GM12864 (cell line): ENCODE results near the gene OSBPL3.
A peak's percentile ranks its signal among the peaks of the same experiment; 100 is the strongest.
"Not testable (repeated sequence)": the region's sequence is repeated elsewhere in the genome, so short reads cannot be mapped to it uniquely, and the experiment has no call there.

Source experiments
- DNase-seq: peaks from one replicate; pipeline ENCODE4 v3.0.0-alpha.2; 2011; ENCODE audit warnings: low read depth
- H3K4me3 ChIP-seq: 2 replicates; pipeline ENCODE4 v1.5.1; 2011; ENCODE audit warnings: mild to moderate bottlenecking, low read depth, low read length, control low read depth
- TF ChIP-seq, protein P1 (sequence below): IDR thresholded peaks from 2 replicates; pipeline ENCODE4 v1.5.1; 2011; ENCODE audit warnings: low read depth, mild to moderate bottlenecking, moderate library complexity, low read length, control low read depth, inconsistent platforms; ENCODE audit errors: missing control alignments

Gene OSBPL3

GRCh38 chr7:24798261-24798660 is 181.7 kb downstream of the OSBPL3 start:
- TF ChIP-seq, protein P1, sequence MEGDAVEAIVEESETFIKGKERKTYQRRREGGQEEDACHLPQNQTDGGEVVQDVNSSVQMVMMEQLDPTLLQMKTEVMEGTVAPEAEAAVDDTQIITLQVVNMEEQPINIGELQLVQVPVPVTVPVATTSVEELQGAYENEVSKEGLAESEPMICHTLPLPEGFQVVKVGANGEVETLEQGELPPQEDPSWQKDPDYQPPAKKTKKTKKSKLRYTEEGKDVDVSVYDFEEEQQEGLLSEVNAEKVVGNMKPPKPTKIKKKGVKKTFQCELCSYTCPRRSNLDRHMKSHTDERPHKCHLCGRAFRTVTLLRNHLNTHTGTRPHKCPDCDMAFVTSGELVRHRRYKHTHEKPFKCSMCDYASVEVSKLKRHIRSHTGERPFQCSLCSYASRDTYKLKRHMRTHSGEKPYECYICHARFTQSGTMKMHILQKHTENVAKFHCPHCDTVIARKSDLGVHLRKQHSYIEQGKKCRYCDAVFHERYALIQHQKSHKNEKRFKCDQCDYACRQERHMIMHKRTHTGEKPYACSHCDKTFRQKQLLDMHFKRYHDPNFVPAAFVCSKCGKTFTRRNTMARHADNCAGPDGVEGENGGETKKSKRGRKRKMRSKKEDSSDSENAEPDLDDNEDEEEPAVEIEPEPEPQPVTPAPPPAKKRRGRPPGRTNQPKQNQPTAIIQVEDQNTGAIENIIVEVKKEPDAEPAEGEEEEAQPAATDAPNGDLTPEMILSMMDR: no peak
- DNase-seq: no peak
- no peak overlapping the region for H3K4me3 ChIP-seq

GRCh38 chr7:24797270-24797669 is 182.7 kb downstream of the OSBPL3 start:
- TF ChIP-seq, protein P1: no peak
- no peak overlapping the region for H3K4me3 ChIP-seq
- DNase-seq: no peak

GRCh38 chr7:24795407-24795767 is 184.6 kb downstream of the OSBPL3 start:
- H3K4me3 ChIP-seq: no peak overlapping the region
- DNase-seq: no peak
- TF ChIP-seq, protein P1: no peak

DNA sequence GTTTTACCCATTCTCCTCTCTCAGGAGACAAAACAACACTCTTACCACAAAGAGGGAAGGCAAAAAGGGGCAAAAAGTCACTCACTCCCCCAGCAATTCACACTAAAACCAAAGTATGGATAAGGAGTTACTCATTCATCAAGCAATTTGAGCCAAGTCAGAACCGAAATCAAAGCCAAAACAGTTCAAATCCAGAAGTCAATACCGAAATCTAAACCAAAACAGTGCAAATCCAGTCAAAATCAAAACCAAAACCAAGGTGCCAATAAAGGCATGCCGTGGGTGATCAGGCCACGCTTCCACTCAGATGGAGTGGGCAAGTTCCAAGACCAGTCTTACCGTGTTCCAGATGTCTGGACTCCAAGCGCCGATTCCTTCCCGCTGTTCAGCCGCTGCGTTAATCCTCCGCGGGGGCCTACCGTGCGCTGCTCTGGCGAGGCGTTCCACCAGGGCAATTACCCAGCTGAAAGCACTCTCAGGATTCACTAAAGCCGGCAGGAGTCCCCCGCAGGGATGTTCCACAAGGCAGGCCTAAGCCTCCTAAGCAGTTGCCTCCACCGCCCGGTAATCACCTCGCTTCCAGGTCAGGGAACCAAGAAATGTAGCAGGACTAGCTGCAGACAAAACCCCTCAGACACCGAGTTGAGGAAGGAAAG is 185.1 kb downstream of the OSBPL3 start:
- not testable (repeated sequence) for H3K4me3 ChIP-seq, DNase-seq

DNA sequence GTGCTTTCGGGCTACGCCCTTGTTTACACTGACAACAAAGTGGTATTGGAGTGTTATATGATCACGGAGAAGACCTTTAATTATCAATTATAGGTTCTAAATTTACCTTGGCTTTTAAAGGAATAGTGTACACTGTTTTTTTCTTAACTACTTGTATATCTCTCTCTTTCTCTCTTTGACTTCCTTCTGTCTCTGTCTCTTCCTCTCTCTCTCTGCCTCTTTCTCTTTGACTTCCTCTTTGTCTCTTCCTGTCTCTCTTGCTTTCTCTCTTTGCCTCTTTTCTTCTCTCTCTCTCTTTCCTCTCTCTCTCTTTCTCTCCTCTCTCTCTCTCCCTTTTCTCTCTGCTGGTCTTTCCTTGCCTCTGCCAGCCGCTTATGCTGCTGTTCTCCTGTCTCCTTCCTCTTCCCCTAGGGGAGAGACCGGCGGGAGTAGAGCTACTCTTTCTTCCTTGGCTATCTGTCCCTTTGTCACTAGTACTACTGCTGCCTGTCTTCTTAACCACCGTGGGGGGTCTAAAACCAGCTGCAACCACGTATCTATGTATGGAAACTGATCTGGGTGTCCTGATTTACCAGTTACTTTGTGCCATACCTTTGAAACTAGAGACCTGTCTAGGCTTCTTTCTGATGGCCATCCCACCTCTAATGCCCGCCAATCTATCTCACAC is 185.9 kb downstream of the OSBPL3 start:
- TF ChIP-seq, protein P1: no peak
- no peak overlapping the region for H3K4me3 ChIP-seq
- DNase-seq: no peak

DNA sequence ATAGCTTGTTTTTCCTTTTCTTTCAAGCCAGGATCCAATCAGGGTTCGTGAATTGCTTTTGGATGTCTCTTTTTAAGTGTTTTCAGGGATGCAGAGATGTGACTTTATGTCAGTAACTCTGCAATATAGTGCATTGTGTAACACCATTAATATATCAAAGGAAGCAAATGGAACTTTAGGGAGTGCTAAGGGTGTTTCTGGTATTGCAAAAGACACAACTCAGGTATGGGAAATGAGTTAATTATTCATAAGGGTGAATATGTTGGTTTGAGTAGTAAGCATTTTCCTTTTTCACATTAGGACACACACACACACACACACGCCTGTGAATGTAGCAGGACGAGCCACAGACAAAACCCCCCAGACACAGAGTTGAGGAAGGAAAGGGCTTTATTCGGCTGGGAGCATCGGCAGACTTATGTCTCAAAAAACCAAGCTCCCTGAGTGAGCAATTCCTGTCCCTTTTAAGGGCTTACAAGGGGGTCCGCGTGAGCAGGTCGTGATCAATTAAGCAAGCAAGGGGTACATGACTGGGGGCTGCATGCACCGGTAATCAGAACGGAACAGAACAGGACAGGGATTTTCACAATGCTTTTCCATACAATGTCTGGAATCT is 190.9 kb downstream of the OSBPL3 start:
- TF ChIP-seq, protein P1: no peak
- no peak for DNase-seq
- no peak overlapping the region for H3K4me3 ChIP-seq

DNA sequence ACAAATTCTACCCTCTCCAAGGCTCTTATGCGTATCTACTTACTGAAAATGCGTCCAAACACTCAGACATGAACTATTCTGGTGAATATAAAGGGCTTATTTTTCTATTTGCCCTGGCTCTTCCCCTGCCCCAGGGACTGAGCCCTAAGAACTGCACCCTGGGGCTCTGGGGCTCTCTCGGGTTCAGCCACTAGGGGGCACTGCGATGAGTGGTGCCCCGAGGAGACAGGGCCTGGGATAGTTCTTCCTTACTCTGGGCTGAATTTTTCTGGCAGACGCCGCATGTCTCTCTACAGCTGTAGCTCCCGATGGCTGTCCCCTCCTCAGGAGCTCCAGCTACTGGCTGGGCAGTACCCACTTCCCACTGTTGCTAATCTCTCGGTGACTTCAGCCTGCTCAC is 191.9 kb downstream of the OSBPL3 start:
- H3K4me3 ChIP-seq: no peak overlapping the region
- no peak for DNase-seq
- TF ChIP-seq, protein P1: peak; percentile 58
